HepG2 (cell line): Measurements from ENCODE around the gene C6orf62. TPM values are rescaled to one million over a fixed set of nuclear protein-coding genes. Genes with fewer than 3 reads are reported as not detected.

Experiments
- GPN1 ChIP-seq: sonication (generic); formaldehyde crosslinking; IDR thresholded peaks from 2 replicates; pipeline ENCODE4 v1.5.1; 2020; ENCODE audit warnings: missing genetic modification reagents, borderline replicate concordance
- NFATC3 ChIP-seq: sonication (generic); formaldehyde crosslinking; IDR thresholded peaks from 2 replicates; pipeline ENCODE4 v1.5.1; 2020; ENCODE audit warnings: mild to moderate bottlenecking, missing genetic modification reagents
- SIN3A ChIP-seq: IDR thresholded peaks from 2 replicates; pipeline ENCODE4 v1.6.1; 2011; ENCODE audit warnings: low read depth, mild to moderate bottlenecking, control low read depth, low read length, borderline replicate concordance
- TARDBP ChIP-seq: sonication (generic); formaldehyde crosslinking; IDR thresholded peaks from 2 replicates; pipeline ENCODE4 v1.8.0; 2022; ENCODE audit warnings: mild to moderate bottlenecking, missing genetic modification reagents
- ZBTB38 ChIP-seq: sonication (generic); formaldehyde crosslinking; IDR thresholded peaks from 2 replicates; pipeline ENCODE4 v1.5.1; 2020; ENCODE audit warnings: mild to moderate bottlenecking, missing genetic modification reagents
- ZC3H4 ChIP-seq: sonication (generic); formaldehyde crosslinking; IDR thresholded peaks from 2 replicates; pipeline ENCODE4 v1.4.0; 2020; ENCODE audit warnings: missing genetic modification reagents, borderline replicate concordance
- ZMYM4 ChIP-seq: sonication (generic); formaldehyde crosslinking; IDR thresholded peaks from 2 replicates; pipeline ENCODE4 v1.8.1; 2023; ENCODE audit warnings: mild to moderate bottlenecking, missing genetic modification reagents
- ZNF251 ChIP-seq: sonication (generic); formaldehyde crosslinking; IDR thresholded peaks from 2 replicates; pipeline ENCODE4 v1.9.0; 2021; ENCODE audit warnings: mild to moderate bottlenecking, missing genetic modification reagents
- ZNF776 ChIP-seq: sonication (generic); formaldehyde crosslinking; IDR thresholded peaks from 2 replicates; pipeline ENCODE4 v1.4.0; 2020; ENCODE audit warnings: mild to moderate bottlenecking, missing genetic modification reagents
- polyA plus RNA-seq, 8 experiments: library from polyadenylated mRNA; depleted of rRNA in 3 of 8; stranded (reverse) in 7 of 8; unstranded in 1 of 8; fragments of >200 nt; fragmentation: Illumina TruSeq in 4 of 8; extraction: Trizol in 4 of 8; gene quantifications; 2 replicates each; pipeline versions ENCODE4 v1.2.1 to v1.2.3, GENCODE V29; 2011 to 2016; ENCODE audit warnings: low read depth in 4 of 8, missing spikeins in 1 of 8, mixed read lengths in 1 of 8; ENCODE audit not compliant: insufficient read depth in 1 of 8
- total RNA-seq, 5 experiments: library from RNA; depleted of rRNA; stranded (reverse); fragments of >200 nt; fragmentation: Illumina TruSeq; extraction: Trizol; gene quantifications; 2 replicates each; pipeline ENCODE4 v1.2.3, GENCODE V29; 2016; ENCODE audit warnings: low read depth in 1 of 5
- TF ChIP-seq, protein P1 (sequence below), 2 experiments: sonication (generic) in 1 of 2; formaldehyde crosslinking in 1 of 2; IDR thresholded peaks; 2 replicates each; pipeline versions ENCODE4 v1.5.1 to v1.6.1; 2011 to 2020; ENCODE audit warnings: borderline replicate concordance in 1 of 2, low read depth in 1 of 2, low read length in 1 of 2, mild to moderate bottlenecking in 1 of 2, missing genetic modification reagents in 1 of 2, moderate library complexity in 1 of 2
- TF ChIP-seq, protein P2 (sequence below): sonication (generic); formaldehyde crosslinking; IDR thresholded peaks from 2 replicates; pipeline ENCODE4 v1.8.0; 2022; ENCODE audit warnings: mild to moderate bottlenecking, missing genetic modification reagents
- TF ChIP-seq, protein P3 (sequence below): sonication (generic); formaldehyde crosslinking; IDR thresholded peaks from 2 replicates; pipeline ENCODE4 v1.8.1; 2022; ENCODE audit warnings: low read depth, mild to moderate bottlenecking, missing genetic modification reagents
- TF ChIP-seq, protein P4 (sequence below): sonication (generic); formaldehyde crosslinking; IDR thresholded peaks from 2 replicates; pipeline ENCODE4 v1.4.0; 2020; ENCODE audit warnings: missing genetic modification reagents
- TF ChIP-seq, protein P5 (sequence below): sonication (generic); formaldehyde crosslinking; IDR thresholded peaks from 2 replicates; pipeline ENCODE4 v1.5.1; 2020; ENCODE audit warnings: mild to moderate bottlenecking, missing genetic modification reagents, moderate library complexity

C6orf62 gene
- total and polyA plus RNA-seq, 2 of the 13 experiments (the other 11 are each of a cell fraction or from before 2014, with no cell fraction given), result 54.8 to 90.4 TPM

DNA sequence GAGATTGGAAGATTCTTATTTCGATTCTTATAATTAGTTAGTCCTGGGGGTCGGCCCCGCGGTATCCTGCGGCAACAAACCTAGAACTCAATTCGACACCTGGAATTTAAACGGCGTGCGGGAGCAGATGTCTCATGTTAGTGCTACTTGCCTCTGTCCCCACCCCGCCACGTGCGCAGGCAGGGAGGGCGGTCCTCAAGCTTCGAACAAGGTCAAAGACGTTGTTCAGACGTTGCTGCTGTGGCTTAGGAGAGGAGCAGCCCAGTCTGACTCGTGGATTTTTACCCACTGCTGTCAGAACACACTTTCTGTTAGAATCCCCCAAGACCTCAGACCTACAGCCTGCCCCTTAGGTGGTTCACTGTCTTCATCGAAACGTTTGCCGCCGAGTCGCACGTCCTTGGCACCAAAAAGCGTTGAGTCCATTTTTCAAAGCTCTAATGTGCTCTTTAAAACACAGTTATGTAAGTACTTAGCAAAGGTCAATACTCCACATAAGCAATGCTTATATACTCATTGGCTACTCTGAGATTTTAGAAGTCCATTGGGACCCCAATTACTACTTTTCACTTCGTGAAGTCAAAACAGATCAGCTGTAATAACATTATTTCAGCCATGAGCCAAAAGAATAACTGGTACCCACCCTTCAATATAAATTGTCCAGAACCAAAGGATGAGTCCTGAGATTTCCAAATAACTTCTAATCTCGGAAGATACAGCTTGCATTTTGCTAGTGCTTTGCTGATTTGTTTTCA, 2.7 kb upstream of the C6orf62 start (continued):
- TF ChIP-seq, protein P1, sequence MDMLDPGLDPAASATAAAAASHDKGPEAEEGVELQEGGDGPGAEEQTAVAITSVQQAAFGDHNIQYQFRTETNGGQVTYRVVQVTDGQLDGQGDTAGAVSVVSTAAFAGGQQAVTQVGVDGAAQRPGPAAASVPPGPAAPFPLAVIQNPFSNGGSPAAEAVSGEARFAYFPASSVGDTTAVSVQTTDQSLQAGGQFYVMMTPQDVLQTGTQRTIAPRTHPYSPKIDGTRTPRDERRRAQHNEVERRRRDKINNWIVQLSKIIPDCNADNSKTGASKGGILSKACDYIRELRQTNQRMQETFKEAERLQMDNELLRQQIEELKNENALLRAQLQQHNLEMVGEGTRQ (IDR thresholded peaks at IDR 0.05; ENCODE audit: low read depth, low read length), result peak; percentile 60
- TF ChIP-seq, protein P1 (CRISPR knock-in tag; IDR thresholded peaks at IDR 0.05; ENCODE audit: borderline replicate concordance), result peak; percentile 60; the same call in 1 of the 2 replicates
- TF ChIP-seq ZMYM4 (CRISPR knock-in tag) (peak; percentile 80), ZNF776 (peak; percentile 43; the same call in 1 of the 2 replicates), GPN1 (CRISPR knock-in tag) (0 out of 2 replicates have a peak, but pooled peaks have one; percentile 40), SIN3A (peak; percentile 92), ZC3H4 (CRISPR knock-in tag) (peak; percentile 93), ZNF251 (0 out of 2 replicates have a peak, but pooled peaks have one; percentile 58), NFATC3 (CRISPR knock-in tag) (0 out of 2 replicates have a peak, but pooled peaks have one; percentile 79), TARDBP (peak; percentile 31), ZBTB38 (CRISPR knock-in tag) (peak; percentile 79)
- TF ChIP-seq, protein P2, sequence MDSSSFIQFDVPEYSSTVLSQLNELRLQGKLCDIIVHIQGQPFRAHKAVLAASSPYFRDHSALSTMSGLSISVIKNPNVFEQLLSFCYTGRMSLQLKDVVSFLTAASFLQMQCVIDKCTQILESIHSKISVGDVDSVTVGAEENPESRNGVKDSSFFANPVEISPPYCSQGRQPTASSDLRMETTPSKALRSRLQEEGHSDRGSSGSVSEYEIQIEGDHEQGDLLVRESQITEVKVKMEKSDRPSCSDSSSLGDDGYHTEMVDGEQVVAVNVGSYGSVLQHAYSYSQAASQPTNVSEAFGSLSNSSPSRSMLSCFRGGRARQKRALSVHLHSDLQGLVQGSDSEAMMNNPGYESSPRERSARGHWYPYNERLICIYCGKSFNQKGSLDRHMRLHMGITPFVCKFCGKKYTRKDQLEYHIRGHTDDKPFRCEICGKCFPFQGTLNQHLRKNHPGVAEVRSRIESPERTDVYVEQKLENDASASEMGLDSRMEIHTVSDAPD, result peak; percentile 38; the same call in 1 of the 2 replicates
- TF ChIP-seq, protein P3, sequence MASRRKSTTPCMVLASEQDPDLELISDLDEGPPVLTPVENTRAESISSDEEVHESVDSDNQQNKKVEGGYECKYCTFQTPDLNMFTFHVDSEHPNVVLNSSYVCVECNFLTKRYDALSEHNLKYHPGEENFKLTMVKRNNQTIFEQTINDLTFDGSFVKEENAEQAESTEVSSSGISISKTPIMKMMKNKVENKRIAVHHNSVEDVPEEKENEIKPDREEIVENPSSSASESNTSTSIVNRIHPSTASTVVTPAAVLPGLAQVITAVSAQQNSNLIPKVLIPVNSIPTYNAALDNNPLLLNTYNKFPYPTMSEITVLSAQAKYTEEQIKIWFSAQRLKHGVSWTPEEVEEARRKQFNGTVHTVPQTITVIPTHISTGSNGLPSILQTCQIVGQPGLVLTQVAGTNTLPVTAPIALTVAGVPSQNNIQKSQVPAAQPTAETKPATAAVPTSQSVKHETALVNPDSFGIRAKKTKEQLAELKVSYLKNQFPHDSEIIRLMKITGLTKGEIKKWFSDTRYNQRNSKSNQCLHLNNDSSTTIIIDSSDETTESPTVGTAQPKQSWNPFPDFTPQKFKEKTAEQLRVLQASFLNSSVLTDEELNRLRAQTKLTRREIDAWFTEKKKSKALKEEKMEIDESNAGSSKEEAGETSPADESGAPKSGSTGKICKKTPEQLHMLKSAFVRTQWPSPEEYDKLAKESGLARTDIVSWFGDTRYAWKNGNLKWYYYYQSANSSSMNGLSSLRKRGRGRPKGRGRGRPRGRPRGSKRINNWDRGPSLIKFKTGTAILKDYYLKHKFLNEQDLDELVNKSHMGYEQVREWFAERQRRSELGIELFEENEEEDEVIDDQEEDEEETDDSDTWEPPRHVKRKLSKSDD (CRISPR knock-in tag), result no peak
- TF ChIP-seq, protein P4, sequence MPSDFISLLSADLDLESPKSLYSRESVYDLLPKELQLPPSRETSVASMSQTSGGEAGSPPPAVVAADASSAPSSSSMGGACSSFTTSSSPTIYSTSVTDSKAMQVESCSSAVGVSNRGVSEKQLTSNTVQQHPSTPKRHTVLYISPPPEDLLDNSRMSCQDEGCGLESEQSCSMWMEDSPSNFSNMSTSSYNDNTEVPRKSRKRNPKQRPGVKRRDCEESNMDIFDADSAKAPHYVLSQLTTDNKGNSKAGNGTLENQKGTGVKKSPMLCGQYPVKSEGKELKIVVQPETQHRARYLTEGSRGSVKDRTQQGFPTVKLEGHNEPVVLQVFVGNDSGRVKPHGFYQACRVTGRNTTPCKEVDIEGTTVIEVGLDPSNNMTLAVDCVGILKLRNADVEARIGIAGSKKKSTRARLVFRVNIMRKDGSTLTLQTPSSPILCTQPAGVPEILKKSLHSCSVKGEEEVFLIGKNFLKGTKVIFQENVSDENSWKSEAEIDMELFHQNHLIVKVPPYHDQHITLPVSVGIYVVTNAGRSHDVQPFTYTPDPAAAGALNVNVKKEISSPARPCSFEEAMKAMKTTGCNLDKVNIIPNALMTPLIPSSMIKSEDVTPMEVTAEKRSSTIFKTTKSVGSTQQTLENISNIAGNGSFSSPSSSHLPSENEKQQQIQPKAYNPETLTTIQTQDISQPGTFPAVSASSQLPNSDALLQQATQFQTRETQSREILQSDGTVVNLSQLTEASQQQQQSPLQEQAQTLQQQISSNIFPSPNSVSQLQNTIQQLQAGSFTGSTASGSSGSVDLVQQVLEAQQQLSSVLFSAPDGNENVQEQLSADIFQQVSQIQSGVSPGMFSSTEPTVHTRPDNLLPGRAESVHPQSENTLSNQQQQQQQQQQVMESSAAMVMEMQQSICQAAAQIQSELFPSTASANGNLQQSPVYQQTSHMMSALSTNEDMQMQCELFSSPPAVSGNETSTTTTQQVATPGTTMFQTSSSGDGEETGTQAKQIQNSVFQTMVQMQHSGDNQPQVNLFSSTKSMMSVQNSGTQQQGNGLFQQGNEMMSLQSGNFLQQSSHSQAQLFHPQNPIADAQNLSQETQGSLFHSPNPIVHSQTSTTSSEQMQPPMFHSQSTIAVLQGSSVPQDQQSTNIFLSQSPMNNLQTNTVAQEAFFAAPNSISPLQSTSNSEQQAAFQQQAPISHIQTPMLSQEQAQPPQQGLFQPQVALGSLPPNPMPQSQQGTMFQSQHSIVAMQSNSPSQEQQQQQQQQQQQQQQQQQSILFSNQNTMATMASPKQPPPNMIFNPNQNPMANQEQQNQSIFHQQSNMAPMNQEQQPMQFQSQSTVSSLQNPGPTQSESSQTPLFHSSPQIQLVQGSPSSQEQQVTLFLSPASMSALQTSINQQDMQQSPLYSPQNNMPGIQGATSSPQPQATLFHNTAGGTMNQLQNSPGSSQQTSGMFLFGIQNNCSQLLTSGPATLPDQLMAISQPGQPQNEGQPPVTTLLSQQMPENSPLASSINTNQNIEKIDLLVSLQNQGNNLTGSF (CRISPR knock-in tag), result no peak
- TF ChIP-seq, protein P5, sequence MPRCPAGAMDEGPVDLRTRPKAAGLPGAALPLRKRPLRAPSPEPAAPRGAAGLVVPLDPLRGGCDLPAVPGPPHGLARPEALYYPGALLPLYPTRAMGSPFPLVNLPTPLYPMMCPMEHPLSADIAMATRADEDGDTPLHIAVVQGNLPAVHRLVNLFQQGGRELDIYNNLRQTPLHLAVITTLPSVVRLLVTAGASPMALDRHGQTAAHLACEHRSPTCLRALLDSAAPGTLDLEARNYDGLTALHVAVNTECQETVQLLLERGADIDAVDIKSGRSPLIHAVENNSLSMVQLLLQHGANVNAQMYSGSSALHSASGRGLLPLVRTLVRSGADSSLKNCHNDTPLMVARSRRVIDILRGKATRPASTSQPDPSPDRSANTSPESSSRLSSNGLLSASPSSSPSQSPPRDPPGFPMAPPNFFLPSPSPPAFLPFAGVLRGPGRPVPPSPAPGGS (CRISPR knock-in tag), result peak; percentile 61
